Measurements from ENCODE around the gene HPCAL4.

DNA sequence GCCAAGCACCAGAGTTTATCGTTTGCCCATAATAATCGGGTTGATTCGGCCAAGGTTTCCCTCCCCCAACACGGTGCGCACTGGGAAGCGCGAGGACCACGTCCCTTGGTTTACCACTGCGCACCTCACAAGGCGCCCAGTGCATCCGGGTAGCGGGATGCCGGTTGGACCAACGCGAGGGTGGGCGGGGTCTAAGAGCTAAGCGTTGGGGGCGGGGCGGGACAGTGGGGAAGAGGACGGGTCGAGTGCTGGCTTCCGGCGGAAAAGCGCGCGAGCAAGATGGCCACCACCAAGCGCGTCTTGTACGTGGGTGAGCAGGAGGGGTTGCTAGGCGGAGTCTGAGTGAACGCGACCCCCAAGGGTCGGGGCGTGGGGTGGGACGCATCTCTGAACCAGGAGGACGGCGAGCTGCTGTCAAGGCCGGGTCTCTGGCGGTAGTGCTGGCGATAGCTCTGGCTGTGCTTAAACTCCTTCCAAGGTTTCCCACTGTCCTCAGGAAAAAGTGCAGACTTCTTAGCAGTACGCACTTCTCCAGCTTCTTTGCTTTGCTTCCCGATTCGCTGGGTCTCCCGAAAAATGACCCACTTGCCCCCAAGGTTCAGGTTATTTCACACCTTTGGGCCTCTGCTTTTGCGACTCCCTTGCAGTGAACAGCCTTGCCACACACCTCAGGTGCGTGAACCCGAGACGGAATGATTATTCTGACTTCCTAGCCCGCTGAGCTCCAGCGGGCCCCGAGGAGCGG lies 47.6 kb upstream of the HPCAL4 start, which contains the start of gene PPIE:
- TF ChIP-seq, protein P1, sequence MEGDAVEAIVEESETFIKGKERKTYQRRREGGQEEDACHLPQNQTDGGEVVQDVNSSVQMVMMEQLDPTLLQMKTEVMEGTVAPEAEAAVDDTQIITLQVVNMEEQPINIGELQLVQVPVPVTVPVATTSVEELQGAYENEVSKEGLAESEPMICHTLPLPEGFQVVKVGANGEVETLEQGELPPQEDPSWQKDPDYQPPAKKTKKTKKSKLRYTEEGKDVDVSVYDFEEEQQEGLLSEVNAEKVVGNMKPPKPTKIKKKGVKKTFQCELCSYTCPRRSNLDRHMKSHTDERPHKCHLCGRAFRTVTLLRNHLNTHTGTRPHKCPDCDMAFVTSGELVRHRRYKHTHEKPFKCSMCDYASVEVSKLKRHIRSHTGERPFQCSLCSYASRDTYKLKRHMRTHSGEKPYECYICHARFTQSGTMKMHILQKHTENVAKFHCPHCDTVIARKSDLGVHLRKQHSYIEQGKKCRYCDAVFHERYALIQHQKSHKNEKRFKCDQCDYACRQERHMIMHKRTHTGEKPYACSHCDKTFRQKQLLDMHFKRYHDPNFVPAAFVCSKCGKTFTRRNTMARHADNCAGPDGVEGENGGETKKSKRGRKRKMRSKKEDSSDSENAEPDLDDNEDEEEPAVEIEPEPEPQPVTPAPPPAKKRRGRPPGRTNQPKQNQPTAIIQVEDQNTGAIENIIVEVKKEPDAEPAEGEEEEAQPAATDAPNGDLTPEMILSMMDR (IDR thresholded peaks at IDR 0.05), result no peak
- TF ChIP-seq POLR2A (IDR thresholded peaks at IDR 0.05), result peak in 1 of 2 donors; percentile 17
